Measurements from ENCODE around the gene PRSS23.
"Not testable (repeated sequence)": the region's sequence is repeated elsewhere in the genome, so short reads cannot be mapped to it uniquely, and the experiment has no call there.

PRSS23 gene

DNA sequence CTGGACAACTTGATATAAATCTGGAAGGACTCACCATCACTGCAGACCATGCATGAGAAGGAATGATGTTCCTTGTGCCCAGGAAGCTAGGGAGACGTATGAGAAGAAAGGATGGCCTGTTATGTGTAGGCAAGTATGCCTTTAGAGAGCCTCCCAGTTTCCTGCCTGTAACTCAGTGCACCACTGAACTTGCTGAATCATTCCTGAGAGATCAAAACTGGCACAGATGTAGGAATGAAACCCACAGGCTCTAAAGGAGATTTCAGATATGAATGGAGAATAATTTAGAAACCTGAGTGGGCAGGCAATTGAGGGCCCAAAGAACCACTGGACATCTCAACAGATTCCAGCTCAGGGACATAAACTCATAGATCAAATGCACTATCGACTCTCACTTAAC is 38.4 kb upstream of the PRSS23 start:
- Histone ChIP-seq H3K4me1 (ENCODE audit: control insufficient read depth in 1 of 2, insufficient read depth in 1 of 2, low read depth in 1 of 2, low read length in 1 of 2) (no peaks in the 10 kb centered on the region), H3K4me3 (ENCODE audit: low read depth in 1 of 2, low read length in 1 of 2) (no peak overlapping the region), H3K27me3 (no peaks in the 10 kb centered on the region), H3K36me3 (no peaks in the 10 kb centered on the region), H3K9me3 (no peaks in the 10 kb centered on the region), H3K27ac (no peak overlapping the region)
- TF ChIP-seq, protein P1, sequence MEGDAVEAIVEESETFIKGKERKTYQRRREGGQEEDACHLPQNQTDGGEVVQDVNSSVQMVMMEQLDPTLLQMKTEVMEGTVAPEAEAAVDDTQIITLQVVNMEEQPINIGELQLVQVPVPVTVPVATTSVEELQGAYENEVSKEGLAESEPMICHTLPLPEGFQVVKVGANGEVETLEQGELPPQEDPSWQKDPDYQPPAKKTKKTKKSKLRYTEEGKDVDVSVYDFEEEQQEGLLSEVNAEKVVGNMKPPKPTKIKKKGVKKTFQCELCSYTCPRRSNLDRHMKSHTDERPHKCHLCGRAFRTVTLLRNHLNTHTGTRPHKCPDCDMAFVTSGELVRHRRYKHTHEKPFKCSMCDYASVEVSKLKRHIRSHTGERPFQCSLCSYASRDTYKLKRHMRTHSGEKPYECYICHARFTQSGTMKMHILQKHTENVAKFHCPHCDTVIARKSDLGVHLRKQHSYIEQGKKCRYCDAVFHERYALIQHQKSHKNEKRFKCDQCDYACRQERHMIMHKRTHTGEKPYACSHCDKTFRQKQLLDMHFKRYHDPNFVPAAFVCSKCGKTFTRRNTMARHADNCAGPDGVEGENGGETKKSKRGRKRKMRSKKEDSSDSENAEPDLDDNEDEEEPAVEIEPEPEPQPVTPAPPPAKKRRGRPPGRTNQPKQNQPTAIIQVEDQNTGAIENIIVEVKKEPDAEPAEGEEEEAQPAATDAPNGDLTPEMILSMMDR (IDR thresholded peaks at IDR 0.05), result no peak

DNA sequence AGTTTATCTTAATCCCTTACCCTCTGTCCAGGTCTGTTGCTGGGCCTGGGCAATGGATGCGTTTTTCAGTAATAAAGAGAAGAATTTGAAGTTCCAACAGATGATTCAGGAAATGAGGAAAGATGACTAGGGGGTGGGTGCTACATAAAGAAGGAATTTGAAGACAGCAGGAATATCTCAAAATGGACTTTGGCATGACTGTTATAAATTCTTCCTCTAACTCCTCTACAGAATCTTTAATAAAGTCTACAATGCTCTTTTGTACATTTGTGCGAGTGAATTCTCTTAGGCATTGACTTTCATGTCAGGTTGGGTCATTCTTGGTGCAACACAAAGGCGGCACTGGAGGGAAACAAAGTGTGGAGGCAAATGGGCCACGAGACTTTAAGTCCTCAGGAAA is 35.1 kb upstream of the PRSS23 start:
- H3K36me3 ChIP-seq, result no peaks in the 10 kb centered on the region
- no peaks in the 10 kb centered on the region for H3K9me3 ChIP-seq
- H3K27ac ChIP-seq, result no peak overlapping the region
- no peaks in the 10 kb centered on the region for H3K4me1 ChIP-seq (ENCODE audit: control insufficient read depth in 1 of 2, insufficient read depth in 1 of 2, low read depth in 1 of 2, low read length in 1 of 2)
- TF ChIP-seq, protein P1 (IDR thresholded peaks at IDR 0.05), result no peak
- H3K4me3 ChIP-seq (ENCODE audit: low read depth in 1 of 2, low read length in 1 of 2), result no peak overlapping the region
- H3K27me3 ChIP-seq, result no peaks in the 10 kb centered on the region

DNA sequence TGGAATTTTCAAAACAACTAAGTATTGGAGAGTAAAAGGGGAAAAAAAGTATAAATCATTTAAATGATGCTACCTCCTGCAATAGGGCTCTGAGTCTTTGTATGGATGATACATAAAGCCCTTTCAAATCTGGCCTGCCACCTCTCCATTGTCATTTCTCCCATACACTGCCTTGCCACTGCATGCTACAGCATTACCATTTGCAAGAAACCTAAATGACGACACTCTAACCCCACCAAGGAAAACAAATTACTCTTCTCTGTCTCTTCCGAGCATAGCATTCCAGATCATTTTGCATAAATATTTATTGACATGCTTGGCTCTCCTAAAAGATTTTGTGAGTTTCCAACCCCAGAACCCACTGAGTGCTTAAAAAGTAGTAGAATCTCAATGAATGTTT is 34.5 kb upstream of the PRSS23 start:
- Histone ChIP-seq H3K4me3 (ENCODE audit: low read depth in 1 of 2, low read length in 1 of 2) (no peak overlapping the region), H3K27ac (no peak overlapping the region), H3K27me3 (no peaks in the 10 kb centered on the region), H3K4me1 (ENCODE audit: control insufficient read depth in 1 of 2, insufficient read depth in 1 of 2, low read depth in 1 of 2, low read length in 1 of 2) (no peaks in the 10 kb centered on the region), H3K36me3 (no peaks in the 10 kb centered on the region), H3K9me3 (no peaks in the 10 kb centered on the region)
- TF ChIP-seq, protein P1 (IDR thresholded peaks at IDR 0.05), result no peak

DNA sequence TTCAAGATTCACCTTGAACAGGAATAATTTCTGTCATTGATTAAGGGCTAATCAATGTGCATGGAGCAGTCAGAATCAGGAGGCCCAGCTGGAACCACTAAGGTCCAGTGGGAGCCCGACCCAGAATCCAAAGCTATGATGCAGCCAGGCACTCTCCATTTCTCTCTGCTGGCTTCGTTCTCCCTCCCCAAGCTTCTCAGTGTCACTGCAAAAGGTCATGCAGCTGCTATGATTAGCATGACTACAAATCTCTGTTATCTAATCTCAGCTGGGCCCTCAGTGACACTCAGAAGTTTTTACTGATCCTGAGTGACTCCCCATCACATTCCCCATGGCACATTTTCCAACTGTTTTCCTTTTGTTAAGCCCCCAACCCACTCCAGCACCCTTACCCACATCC is 31.1 kb upstream of the PRSS23 start:
- no peaks in the 10 kb centered on the region for H3K4me1 ChIP-seq (ENCODE audit: control insufficient read depth in 1 of 2, insufficient read depth in 1 of 2, low read depth in 1 of 2, low read length in 1 of 2)
- no peak overlapping the region for H3K27ac ChIP-seq
- TF ChIP-seq, protein P1 (IDR thresholded peaks at IDR 0.05), result no peak
- no peaks in the 10 kb centered on the region for H3K27me3 ChIP-seq
- no peak overlapping the region for H3K4me3 ChIP-seq (ENCODE audit: low read depth in 1 of 2, low read length in 1 of 2)
- no peaks in the 10 kb centered on the region for H3K36me3 ChIP-seq
- no peaks in the 10 kb centered on the region for H3K9me3 ChIP-seq

DNA sequence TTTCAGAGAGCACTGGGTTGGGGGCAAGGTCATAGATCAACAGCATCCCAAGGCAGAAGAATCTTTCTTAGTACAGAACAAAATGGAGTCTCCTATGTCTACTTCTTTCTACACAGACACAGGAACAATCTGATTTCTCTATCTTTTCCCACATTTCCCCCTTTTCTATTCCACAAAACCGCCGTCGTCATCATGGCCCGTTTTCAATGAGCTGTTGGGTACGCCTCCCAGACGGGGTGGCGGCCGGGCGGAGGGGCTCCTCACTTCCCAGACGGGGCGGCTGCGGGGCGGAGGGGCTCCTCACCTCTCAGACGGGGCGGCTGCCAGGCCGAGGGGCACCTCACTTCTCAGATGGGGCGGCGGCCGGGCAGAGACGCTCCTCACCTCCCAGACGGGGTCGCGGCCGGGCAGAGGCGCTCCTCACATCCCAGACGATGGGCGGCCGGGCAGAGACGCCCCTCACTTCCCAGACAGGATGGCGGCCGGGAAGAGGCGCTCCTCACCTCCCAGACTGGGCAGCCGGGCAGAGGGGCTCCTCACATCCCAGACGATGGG is 29.8 kb upstream of the PRSS23 start:
- not testable (repeated sequence) for H3K9me3 ChIP-seq; H3K36me3 ChIP-seq; H3K4me1 ChIP-seq (ENCODE audit: control insufficient read depth in 1 of 2, insufficient read depth in 1 of 2, low read depth in 1 of 2, low read length in 1 of 2); H3K27me3 ChIP-seq; H3K4me3 ChIP-seq (ENCODE audit: low read depth in 1 of 2, low read length in 1 of 2); H3K27ac ChIP-seq

DNA sequence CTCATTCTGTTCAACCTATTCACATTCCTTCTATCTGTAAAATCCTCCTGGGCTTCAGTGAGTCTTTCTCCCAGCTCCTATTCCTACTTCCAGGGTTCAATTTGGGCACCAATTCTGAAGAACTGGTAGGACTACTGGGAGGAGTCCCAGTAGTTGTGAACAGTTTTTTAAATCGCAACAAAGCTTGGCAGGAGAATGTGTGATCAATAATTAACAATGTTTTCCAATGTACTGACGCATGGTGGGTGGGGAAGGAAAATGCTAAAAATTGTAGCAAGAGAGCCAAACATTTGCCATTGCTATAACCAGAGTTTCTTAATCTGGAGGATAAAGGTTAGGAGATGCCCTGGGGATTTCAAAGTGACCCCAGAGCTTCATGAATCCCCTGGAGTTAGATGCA is 27.3 kb upstream of the PRSS23 start:
- TF ChIP-seq, protein P1 (IDR thresholded peaks at IDR 0.05), result no peak
- no peak overlapping the region for H3K4me3 ChIP-seq (ENCODE audit: low read depth in 1 of 2, low read length in 1 of 2)

More for the DNA sequence above, 27.3 kb upstream of the PRSS23 start:
- no peaks in the 10 kb centered on the region for H3K36me3 ChIP-seq
- no peak overlapping the region for H3K27ac ChIP-seq
- H3K4me1 ChIP-seq (ENCODE audit: control insufficient read depth in 1 of 2, insufficient read depth in 1 of 2, low read depth in 1 of 2, low read length in 1 of 2), result no peaks in the 10 kb centered on the region
- H3K27me3 ChIP-seq, result no peaks in the 10 kb centered on the region
- no peaks in the 10 kb centered on the region for H3K9me3 ChIP-seq

All from neutrophil (primary cell).